Kidney epithelial cell (primary cell): Measurements from ENCODE around the gene MOSMO. TPM values are rescaled to one million over a fixed set of nuclear protein-coding genes. Genes with fewer than 3 reads are reported as not detected.

Experiments used
- DNase-seq: peaks from one replicate; pipeline ENCODE4 v3.0.0-alpha.2; 2010; ENCODE audit warnings: low read depth
- H3K27me3 ChIP-seq: 2 replicates; pipeline ENCODE4 v1.6.0; 2011; ENCODE audit warnings: low read length; ENCODE audit not compliant: control insufficient read depth, insufficient read depth
- H3K36me3 ChIP-seq: 2 replicates; pipeline ENCODE4 v1.5.1; 2011; ENCODE audit warnings: low read length; ENCODE audit not compliant: control insufficient read depth, insufficient read depth
- H3K4me3 ChIP-seq: 2 replicates; pipeline ENCODE4 v1.5.1; 2011; ENCODE audit warnings: low read depth, mild to moderate bottlenecking, control low read depth, low read length
- total RNA-seq: library from RNA; depleted of rRNA; stranded (reverse); fragments of >200 nt; gene quantifications from 2 replicates; pipeline ENCODE4 v1.2.3, GENCODE V29; 2015
- TF ChIP-seq, protein P1 (sequence below): IDR thresholded peaks from 2 replicates; pipeline ENCODE4 v1.5.1; 2011; ENCODE audit warnings: mild to moderate bottlenecking, moderate library complexity, low read length, control low read depth, inconsistent platforms; ENCODE audit not compliant: insufficient read depth, poor library complexity, severe bottlenecking

The MOSMO gene
- total RNA-seq, 1 donor from 2014 or later: 8.5 TPM

DNA sequence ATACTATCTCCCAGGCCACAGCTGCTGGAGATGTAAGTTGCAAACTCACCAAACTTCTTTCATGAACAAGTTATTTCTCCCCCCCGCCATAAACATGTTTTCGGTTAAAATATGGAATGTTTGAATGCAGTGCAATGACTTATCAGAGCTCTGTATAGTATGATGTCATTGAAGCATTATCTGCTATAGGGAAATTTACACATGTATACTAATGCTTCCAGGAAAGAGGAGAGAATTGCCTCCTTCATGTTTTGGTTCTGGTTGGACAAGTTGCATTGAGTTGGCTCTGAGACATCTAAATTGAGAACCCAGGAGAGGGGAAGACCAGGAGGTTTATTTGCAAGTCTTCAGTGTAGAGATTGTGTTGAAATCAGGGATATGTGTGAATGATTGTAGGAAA, 34.0 kb upstream of the MOSMO start:
- Histone ChIP-seq H3K27me3 (no peaks in the 10 kb centered on the region), H3K4me3 (no peak overlapping the region), H3K36me3 (no peaks in the 10 kb centered on the region)
- TF ChIP-seq, protein P1, sequence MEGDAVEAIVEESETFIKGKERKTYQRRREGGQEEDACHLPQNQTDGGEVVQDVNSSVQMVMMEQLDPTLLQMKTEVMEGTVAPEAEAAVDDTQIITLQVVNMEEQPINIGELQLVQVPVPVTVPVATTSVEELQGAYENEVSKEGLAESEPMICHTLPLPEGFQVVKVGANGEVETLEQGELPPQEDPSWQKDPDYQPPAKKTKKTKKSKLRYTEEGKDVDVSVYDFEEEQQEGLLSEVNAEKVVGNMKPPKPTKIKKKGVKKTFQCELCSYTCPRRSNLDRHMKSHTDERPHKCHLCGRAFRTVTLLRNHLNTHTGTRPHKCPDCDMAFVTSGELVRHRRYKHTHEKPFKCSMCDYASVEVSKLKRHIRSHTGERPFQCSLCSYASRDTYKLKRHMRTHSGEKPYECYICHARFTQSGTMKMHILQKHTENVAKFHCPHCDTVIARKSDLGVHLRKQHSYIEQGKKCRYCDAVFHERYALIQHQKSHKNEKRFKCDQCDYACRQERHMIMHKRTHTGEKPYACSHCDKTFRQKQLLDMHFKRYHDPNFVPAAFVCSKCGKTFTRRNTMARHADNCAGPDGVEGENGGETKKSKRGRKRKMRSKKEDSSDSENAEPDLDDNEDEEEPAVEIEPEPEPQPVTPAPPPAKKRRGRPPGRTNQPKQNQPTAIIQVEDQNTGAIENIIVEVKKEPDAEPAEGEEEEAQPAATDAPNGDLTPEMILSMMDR: no peak
- DNase-seq: no peak

DNA sequence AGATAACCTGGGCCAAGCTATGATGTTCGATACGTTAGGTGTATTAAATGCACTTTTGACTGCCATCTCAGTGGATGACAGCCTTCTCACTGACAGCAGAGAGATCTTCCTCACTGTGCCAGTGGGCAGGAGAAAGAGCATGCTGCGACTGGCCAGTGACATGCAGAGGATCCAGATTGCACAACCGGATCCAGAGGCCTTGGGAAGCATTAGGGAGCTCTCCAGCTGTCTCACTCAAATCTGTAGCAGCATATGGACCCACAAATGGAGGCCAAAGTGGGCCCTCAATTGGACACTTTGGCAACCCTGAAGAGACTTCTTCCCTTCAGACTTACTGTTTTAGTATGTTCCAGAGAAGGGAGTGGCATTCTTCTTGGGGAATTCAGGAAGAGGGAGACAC, 27.9 kb upstream of the MOSMO start:
- Histone ChIP-seq H3K4me3 (no peak overlapping the region), H3K36me3 (no peaks in the 10 kb centered on the region), H3K27me3 (no peaks in the 10 kb centered on the region)
- no peak for DNase-seq
- TF ChIP-seq, protein P1: no peak

DNA sequence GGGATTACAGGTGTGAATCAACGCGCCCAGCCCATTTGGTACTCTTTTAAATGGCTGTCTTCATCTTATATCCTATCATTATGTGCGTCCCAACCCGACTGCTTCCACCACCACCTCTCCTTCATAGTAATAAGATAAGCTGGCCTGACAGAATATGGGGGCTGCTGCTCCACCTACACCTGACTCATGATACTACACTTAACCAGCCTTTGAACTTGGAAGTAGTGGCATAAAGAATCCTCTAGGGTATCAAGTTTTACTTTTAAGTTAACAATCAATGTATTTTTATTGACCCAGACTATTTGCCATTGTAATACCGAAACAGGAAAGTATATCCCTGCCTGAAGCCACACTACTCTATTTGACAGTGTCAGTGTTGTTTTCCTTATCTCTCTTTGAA, 25.8 kb upstream of the MOSMO start:
- H3K4me3 ChIP-seq: no peak overlapping the region
- DNase-seq: no peak
- H3K27me3 ChIP-seq: no peaks in the 10 kb centered on the region
- TF ChIP-seq, protein P1: no peak
- H3K36me3 ChIP-seq: no peaks in the 10 kb centered on the region

DNA sequence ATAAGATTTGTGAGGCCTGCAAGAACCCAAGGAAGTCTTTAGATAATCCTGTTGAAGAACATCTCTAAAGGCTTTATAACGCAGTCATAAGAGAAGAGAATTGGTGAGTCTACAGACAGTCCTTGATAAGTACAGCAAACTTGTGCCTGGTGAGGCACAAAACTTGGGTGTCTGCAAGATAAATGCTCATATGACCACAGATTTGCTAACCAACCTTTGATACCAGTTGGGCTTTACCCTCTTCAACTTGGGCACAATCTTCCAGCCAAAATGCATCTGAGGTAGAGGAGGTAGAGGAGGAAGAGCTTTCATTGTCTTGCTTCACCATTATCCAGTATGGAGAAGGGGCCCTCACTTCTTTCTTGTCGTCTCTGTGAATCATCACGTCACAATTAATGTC, 23.8 kb upstream of the MOSMO start:
- Histone ChIP-seq H3K36me3 (no peaks in the 10 kb centered on the region), H3K27me3 (no peaks in the 10 kb centered on the region), H3K4me3 (no peak overlapping the region)
- TF ChIP-seq, protein P1: no peak
- DNase-seq: no peak

DNA sequence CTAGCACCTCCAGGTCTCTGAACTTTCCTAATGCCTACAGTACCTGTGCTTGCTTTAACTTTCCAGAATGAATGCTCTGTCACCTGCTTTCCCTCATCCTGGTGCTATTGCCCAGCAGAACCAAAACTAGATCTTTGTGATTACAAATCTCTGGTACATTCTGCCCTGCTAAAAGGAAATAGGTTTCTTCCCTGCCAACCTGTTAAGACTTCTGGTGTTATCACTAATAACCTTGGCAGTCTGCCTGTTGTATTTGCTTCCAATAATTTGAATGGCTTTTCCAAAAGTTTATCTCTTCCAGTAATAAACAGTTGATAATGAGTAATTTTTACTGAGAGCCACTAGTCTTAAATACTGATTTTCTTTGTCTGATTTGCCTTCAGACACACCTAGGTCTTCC, 22.4 kb upstream of the MOSMO start:
- TF ChIP-seq, protein P1: no peak
- no peak for DNase-seq

DNA sequence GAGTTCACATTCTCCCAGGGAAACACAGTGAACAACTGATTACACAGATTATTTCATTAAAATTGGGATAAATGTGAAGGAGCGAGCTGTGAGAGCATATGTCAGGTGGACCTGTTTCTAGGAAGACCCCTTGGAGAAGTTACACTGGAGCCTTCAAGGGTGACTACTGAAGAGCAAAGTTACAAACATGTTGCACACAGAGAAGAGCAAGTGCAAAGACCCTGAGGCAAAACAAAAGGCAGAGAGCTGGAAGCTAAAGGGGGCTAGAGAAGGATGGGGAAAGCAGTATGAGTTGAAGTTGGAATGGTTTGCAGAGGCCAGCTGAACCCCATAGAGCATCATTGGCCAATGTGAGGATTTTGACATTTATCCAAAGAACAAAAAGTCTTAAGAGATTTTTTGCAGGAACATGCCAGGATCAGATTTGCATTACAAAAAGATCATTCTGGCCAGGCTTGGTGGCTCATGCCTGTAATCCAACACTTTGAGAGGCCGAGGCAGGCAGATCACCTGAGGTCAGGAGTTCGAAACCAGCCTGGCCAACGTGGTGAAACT, 21.1 kb upstream of the MOSMO start:
- Histone ChIP-seq H3K27me3 (no peaks in the 10 kb centered on the region), H3K4me3 (no peak overlapping the region), H3K36me3 (no peaks in the 10 kb centered on the region)
- TF ChIP-seq, protein P1: no peak
- no peak for DNase-seq

More for the DNA sequence above, 22.4 kb upstream of the MOSMO start:
- Histone ChIP-seq H3K4me3 (no peak overlapping the region), H3K27me3 (no peaks in the 10 kb centered on the region), H3K36me3 (no peaks in the 10 kb centered on the region)
